ENCODE data around the gene C6orf62. TPM values are rescaled to one million over a fixed set of nuclear protein-coding genes. Genes with fewer than 3 reads are reported as not detected.
"Not testable (repeated sequence)": the region's sequence is repeated elsewhere in the genome, so short reads cannot be mapped to it uniquely, and the experiment has no call there.

C6orf62 gene
- 67.6 TPM for total RNA-seq
- 10 to 100 TPM; 65.9 to 94.5 (median 88.8) TPM for polyA plus RNA-seq (ENCODE audit: insufficient read depth in 1 of 8, insufficient read length in 8 of 8, low replicate concordance in 1 of 8)
- long read RNA-seq, donor 1, full-length matches to known transcripts = 33 of 33 reads
- long read RNA-seq, donor 1, partial matches to known transcripts = 0 of 33 reads
- long read RNA-seq, donor 1, other reads (novel, unspliced or antisense) = 0 of 33 reads
- long read RNA-seq, donor 2, full-length matches to known transcripts = 10 of 10 reads
- long read RNA-seq, donor 2, partial matches to known transcripts = 0 of 10 reads
- long read RNA-seq, donor 2, other reads (novel, unspliced or antisense) = 0 of 10 reads
- long read RNA-seq, donor 3, full-length matches to known transcripts = 152 of 170 reads
- long read RNA-seq, donor 3, partial matches to known transcripts = 7 of 170 reads
- long read RNA-seq, donor 3, other reads (novel, unspliced or antisense) = 11 of 170 reads
- long read RNA-seq, donor 4, full-length matches to known transcripts = 12 of 12 reads
- long read RNA-seq, donor 4, partial matches to known transcripts = 0 of 12 reads
- long read RNA-seq, donor 4, other reads (novel, unspliced or antisense) = 0 of 12 reads
- long read RNA-seq, donor 5, full-length matches to known transcripts = 164 of 228 reads
- long read RNA-seq, donor 5, partial matches to known transcripts = 64 of 228 reads
- long read RNA-seq, donor 5, other reads (novel, unspliced or antisense) = 0 of 228 reads
- long read RNA-seq, donor 6, full-length matches to known transcripts = 117 of 131 reads
- long read RNA-seq, donor 6, partial matches to known transcripts = 14 of 131 reads
- long read RNA-seq, donor 6, other reads (novel, unspliced or antisense) = 0 of 131 reads
- long read RNA-seq, donor 7, full-length matches to known transcripts = 75 of 176 reads
- long read RNA-seq, donor 7, partial matches to known transcripts = 101 of 176 reads
- long read RNA-seq, donor 7, other reads (novel, unspliced or antisense) = 0 of 176 reads
- long read RNA-seq, donor 8, full-length matches to known transcripts = 43 of 50 reads
- long read RNA-seq, donor 8, partial matches to known transcripts = 7 of 50 reads
- long read RNA-seq, donor 8, other reads (novel, unspliced or antisense) = 0 of 50 reads
- long read RNA-seq, donor 9, full-length matches to known transcripts = 55 of 102 reads
- long read RNA-seq, donor 9, partial matches to known transcripts = 47 of 102 reads
- long read RNA-seq, donor 9, other reads (novel, unspliced or antisense) = 0 of 102 reads
- long read RNA-seq, donor 10, full-length matches to known transcripts = 99 of 182 reads
- long read RNA-seq, donor 10, partial matches to known transcripts = 78 of 182 reads
- long read RNA-seq, donor 10, other reads (novel, unspliced or antisense) = 5 of 182 reads
- long read RNA-seq, donor 11, full-length matches to known transcripts = 64 of 92 reads
- long read RNA-seq, donor 11, partial matches to known transcripts = 28 of 92 reads
- long read RNA-seq, donor 11, other reads (novel, unspliced or antisense) = 0 of 92 reads

- peak; percentile 52 for DNase-seq
- H3K27ac ChIP-seq (ENCODE audit: low read length) = peak within 1 kb of the TSS; percentile 100
- peaks cover 13% of the 10 kb centered on the region for H3K36me3 ChIP-seq (ENCODE audit: control insufficient read depth, insufficient read depth, low read length)
- no peaks in the 10 kb centered on the region for H3K27me3 ChIP-seq (ENCODE audit: control insufficient read depth, insufficient read depth, low read length)
- H3K4me1 ChIP-seq (ENCODE audit: control insufficient read depth, insufficient read depth, low read length) = peaks cover 6% of the 10 kb centered on the region
- peak within 1 kb of the TSS; percentile 100 for H3K4me3 ChIP-seq (ENCODE audit: low read length)
- no CpG with 5 or more reads among the region's 25 CpGs for WGBS (ENCODE audit: insufficient coverage)
- H3K9me3 ChIP-seq (replicated peaks; ENCODE audit: control insufficient read depth, low read depth, low read length) = no peaks in the 10 kb centered on the region
Observed at GRCh38 chr6:24719125-24719971, at the start of gene C6orf62. Gene C6orf62 (minus strand): TSS chr6:24719154. CDS start chr6:24718668, 486 bp downstream.

DNA sequence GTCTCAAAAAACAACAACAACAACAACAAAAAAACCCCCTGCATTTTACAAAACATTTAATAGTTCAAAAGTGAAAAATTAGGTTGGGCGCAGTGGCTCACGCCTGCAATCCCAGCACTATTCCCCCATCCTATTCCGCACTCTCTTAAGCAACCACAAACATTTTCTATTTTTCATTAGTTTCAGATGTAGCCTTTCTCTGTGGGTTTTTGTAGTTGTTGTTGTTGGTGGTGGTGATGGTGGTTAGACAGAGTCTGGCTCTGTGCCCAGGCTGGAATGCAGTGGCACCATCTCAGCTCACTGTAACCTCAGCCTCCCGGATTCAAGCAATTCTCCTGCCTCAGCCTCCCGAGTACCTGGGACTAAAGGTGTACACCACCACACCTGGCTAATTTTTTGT lies 49.4 kb upstream of the C6orf62 start:
- no CpG with 5 or more reads among the region's 5 CpGs for WGBS (ENCODE audit: insufficient coverage)
- Histone ChIP-seq H3K36me3 (ENCODE audit: control insufficient read depth, insufficient read depth, low read length) (no peaks in the 10 kb centered on the region), H3K9me3 (replicated peaks; ENCODE audit: control insufficient read depth, low read depth, low read length) (no peaks in the 10 kb centered on the region), H3K4me1 (ENCODE audit: control insufficient read depth, insufficient read depth, low read length) (no peaks in the 10 kb centered on the region), H3K27ac (ENCODE audit: low read length) (no peak overlapping the region), H3K27me3 (ENCODE audit: control insufficient read depth, insufficient read depth, low read length) (no peaks in the 10 kb centered on the region), H3K4me3 (ENCODE audit: low read length) (no peak overlapping the region)
- DNase-seq = no peak

DNA sequence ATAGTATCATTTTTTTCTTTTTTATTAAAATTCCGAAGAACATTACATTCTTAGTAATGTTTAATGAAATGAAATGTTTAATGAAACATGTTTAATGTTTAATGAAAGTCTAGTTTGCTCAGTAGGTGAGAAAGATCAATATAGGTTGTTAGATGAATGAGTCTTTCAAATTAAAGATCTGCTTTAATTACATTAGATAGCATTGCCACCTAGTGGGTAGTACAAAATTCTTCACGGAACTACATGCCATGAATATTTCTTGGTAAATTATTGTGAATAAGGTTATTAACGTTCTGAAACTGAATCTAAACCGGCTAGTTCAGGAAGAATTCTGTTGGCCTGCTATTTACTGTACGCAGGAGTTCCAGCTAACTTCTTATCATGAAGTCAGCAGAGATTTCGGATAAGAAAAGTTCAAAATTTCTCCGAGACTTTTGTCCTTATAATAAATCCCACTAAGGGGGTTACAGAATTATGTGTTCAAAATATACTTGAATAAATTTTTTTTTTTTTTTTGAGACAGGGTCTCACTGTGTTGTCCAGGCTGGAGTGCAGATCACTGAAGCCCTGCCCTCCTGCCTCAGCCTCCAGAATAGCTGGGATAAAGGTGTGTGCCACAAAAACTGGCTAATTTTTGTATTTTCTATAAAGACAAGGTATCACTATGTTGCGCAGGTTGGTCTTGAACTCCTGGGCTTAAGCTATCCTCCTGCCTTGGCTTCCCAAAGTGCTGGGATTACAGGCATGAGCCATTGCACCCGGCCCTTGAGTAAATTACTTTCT lies 47.9 kb upstream of the C6orf62 start:
- Histone ChIP-seq H3K27me3 (ENCODE audit: control insufficient read depth, insufficient read depth, low read length) (no peaks in the 10 kb centered on the region), H3K9me3 (replicated peaks; ENCODE audit: control insufficient read depth, low read depth, low read length) (no peaks in the 10 kb centered on the region), H3K4me3 (ENCODE audit: low read length) (no peak overlapping the region), H3K27ac (ENCODE audit: low read length) (no peak overlapping the region), H3K4me1 (ENCODE audit: control insufficient read depth, insufficient read depth, low read length) (no peaks in the 10 kb centered on the region), H3K36me3 (ENCODE audit: control insufficient read depth, insufficient read depth, low read length) (no peaks in the 10 kb centered on the region)
- DNase-seq = peak; percentile 8
- no CpG with 5 or more reads among the region's 9 CpGs for WGBS (ENCODE audit: insufficient coverage)

DNA sequence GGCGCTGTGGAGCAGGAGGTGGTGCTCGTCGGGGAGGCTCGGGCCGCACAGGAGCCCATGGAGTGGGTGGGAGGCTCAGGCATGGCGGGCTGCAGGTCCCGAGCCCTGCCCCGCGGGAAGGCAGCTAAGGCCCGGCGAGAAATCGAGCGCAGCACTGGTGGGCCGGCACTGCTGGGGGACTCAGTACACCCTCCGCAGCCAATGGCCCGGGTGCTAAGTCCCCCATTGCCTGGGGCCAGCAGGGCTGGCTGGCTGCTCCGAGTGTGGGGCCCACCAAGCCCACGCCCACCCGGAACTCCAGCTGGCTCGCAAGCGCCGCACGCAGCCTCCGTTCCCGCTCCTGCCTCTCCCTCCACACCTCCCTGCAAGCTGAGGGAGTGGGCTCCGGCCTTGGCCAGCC lies 47.0 kb upstream of the C6orf62 start:
- H3K36me3 ChIP-seq (ENCODE audit: control insufficient read depth, insufficient read depth, low read length); H3K4me1 ChIP-seq (ENCODE audit: control insufficient read depth, insufficient read depth, low read length); H3K27ac ChIP-seq (ENCODE audit: low read length); H3K4me3 ChIP-seq (ENCODE audit: low read length); H3K9me3 ChIP-seq (replicated peaks; ENCODE audit: control insufficient read depth, low read depth, low read length); DNase-seq; H3K27me3 ChIP-seq (ENCODE audit: control insufficient read depth, insufficient read depth, low read length): not testable (repeated sequence)
- 96% methylated on average over 11 of the region's 26 CpGs for WGBS (ENCODE audit: insufficient coverage)

GRCh38 chr6:24764833-24765828 lies 46.2 kb upstream of the C6orf62 start:
- not testable (repeated sequence) for DNase-seq; H3K27ac ChIP-seq (ENCODE audit: low read length); H3K4me1 ChIP-seq (ENCODE audit: control insufficient read depth, insufficient read depth, low read length); H3K27me3 ChIP-seq (ENCODE audit: control insufficient read depth, insufficient read depth, low read length); H3K36me3 ChIP-seq (ENCODE audit: control insufficient read depth, insufficient read depth, low read length); H3K9me3 ChIP-seq (replicated peaks; ENCODE audit: control insufficient read depth, low read depth, low read length); H3K4me3 ChIP-seq (ENCODE audit: low read length)
- WGBS (ENCODE audit: insufficient coverage) = 85% methylated on average over 15 of the region's 20 CpGs

DNA sequence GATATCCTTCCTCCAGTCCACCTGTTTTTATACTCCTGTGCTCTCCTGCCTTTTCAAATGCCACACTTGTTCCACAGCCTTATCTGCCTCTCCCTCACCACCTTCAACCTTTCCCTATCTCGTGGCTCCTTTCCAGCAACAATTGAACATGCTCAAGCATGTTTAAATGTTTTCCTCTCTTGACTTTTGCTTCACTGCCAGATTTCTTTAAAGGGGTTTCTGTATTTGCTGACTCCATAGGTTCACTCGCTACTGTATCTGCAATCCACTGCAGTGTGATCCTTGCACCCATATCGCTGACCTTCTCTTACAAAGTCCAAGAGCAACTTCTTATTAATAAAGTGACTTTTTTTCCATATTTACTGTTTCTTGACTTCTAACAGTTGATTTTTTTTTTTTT lies 44.6 kb upstream of the C6orf62 start:
- Histone ChIP-seq H3K4me3 (ENCODE audit: low read length) (no peak overlapping the region), H3K9me3 (replicated peaks; ENCODE audit: control insufficient read depth, low read depth, low read length) (no peaks in the 10 kb centered on the region), H3K27me3 (ENCODE audit: control insufficient read depth, insufficient read depth, low read length) (no peaks in the 10 kb centered on the region), H3K36me3 (ENCODE audit: control insufficient read depth, insufficient read depth, low read length) (no peaks in the 10 kb centered on the region), H3K4me1 (ENCODE audit: control insufficient read depth, insufficient read depth, low read length) (no peaks in the 10 kb centered on the region), H3K27ac (ENCODE audit: low read length) (no peak overlapping the region)
- WGBS (ENCODE audit: insufficient coverage) = 71% methylated on average over 1 of the region's 3 CpGs
- no peak for DNase-seq

DNA sequence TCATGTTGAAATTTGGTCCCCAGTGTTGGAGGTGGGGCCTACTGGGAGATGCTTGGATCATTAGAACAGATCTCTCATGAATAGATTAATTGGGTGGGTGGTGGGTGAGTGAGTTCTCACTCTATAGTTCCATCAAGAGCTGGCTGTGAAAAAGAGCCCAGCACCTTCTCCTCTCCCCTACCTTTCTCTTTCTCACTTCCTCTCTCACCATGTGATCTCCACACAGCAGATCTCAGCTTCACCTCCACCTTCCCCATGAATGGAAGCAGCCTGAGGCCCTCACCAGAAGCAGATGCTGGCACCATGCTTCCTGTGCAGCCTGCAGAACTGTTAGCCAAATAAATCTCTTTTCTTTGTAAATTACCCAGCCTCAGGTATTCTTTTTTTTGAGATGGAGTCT lies 42.9 kb upstream of the C6orf62 start:
- H3K27me3 ChIP-seq (ENCODE audit: control insufficient read depth, insufficient read depth, low read length) = no peaks in the 10 kb centered on the region
- H3K36me3 ChIP-seq (ENCODE audit: control insufficient read depth, insufficient read depth, low read length) = no peaks in the 10 kb centered on the region
- DNase-seq = no peak
- no peaks in the 10 kb centered on the region for H3K9me3 ChIP-seq (replicated peaks; ENCODE audit: control insufficient read depth, low read depth, low read length)
- no peaks in the 10 kb centered on the region for H3K4me1 ChIP-seq (ENCODE audit: control insufficient read depth, insufficient read depth, low read length)
- H3K27ac ChIP-seq (ENCODE audit: low read length) = no peak overlapping the region
- H3K4me3 ChIP-seq (ENCODE audit: low read length) = no peak overlapping the region

Measured in muscle of leg (tissue), 16 donors.